Lower lobe of right lung (tissue), 2 donors: Measurements from ENCODE around the gene RGS10. TPM values are rescaled to one million over a fixed set of nuclear protein-coding genes. Genes with fewer than 3 reads are reported as not detected.
A peak's percentile ranks its signal among the peaks of the same experiment; 100 is the strongest.

Source experiments
- ATAC-seq, 2 donors: fragments of 200-7000 bp; cut with Tn5 transposase; one replicate each; pipeline ENCODE4 v1.9.1; 2020 to 2022; ENCODE audit warnings: mild to moderate bottlenecking in 2 of 2, moderate library complexity in 2 of 2
- DNase-seq: peaks from one replicate; pipeline ENCODE4 v3.0.0-alpha.2; 2020
- H3K27ac ChIP-seq: fragments of 200-600 bp; one replicate; pipeline ENCODE4 v1.8.0; 2022
- H3K27me3 ChIP-seq: fragments of 200-600 bp; one replicate; pipeline ENCODE4 v1.8.0; 2022; ENCODE audit warnings: low read depth
- H3K36me3 ChIP-seq: fragments of 200-600 bp; one replicate; pipeline ENCODE4 v1.8.0; 2022; ENCODE audit warnings: mild to moderate bottlenecking
- H3K4me1 ChIP-seq: fragments of 200-600 bp; one replicate; pipeline ENCODE4 v1.8.0; 2022
- H3K4me3 ChIP-seq: fragments of 200-600 bp; one replicate; pipeline ENCODE4 v1.8.0; 2022; ENCODE audit warnings: mild to moderate bottlenecking
- H3K9me3 ChIP-seq: fragments of 200-600 bp; one replicate; pipeline ENCODE4 v1.8.0; 2022
- intact Hi-C: fragments of 100-400 bp; cut with DNase I; formaldehyde crosslinking; loops from one replicate; pipeline ENCODE4 v1.11.0; 2022
- total RNA-seq: library from RNA; stranded (reverse); fragmentation: NEBNext Ultra II Directional; extraction: Animal tissue kit (Norgen Biotek cat#: 25700); gene quantifications from one replicate; pipeline ENCODE4 v1.2.1, GENCODE V29; 2021
- TF ChIP-seq, protein P1 (sequence below): fragments of 200-600 bp; IDR thresholded peaks from one replicate; pipeline ENCODE4 v1.8.0; 2022; ENCODE audit warnings: antibody characterized with exemption, mild to moderate bottlenecking
- donor health status: DM: no; HTN: yes; CAD: no; lungs with severe emphysema.

The RGS10 gene
- total RNA-seq, 1 donor from 2014 or later, result 47.3 TPM

DNA sequence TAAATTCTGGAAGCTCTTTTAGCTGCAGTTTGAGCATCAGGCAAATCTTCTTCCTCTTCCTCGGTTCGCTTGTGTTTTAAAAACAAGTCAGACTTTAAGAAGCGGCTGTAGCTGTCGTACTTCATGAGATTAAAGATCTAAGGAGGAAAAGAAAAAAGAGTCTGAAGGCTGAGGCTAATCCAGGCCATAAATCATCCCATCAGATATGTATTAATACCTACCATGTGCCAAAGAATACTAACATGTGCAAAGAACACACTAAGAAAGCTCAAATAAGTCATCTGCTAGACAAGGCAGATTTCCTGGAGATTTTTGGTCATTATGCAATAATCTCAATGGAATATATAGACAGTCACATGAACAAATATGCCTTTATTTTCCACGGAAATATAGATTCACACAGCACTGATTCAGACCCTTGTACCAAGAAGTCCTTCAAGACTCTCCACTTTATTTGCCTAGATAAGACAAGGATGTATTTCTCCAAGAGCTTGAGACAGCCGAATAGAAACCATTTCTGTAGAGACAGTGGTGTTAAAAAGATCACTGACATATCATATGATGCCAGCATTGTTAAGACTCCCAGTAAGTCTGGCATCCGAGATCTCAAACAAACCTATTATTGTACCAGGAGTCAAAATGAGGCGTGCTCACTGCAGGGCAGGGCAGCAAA lies 42.3 kb downstream of the RGS10 start:
- Histone ChIP-seq H3K36me3 (no peaks in the 10 kb centered on the region), H3K4me3 (no peak overlapping the region), H3K27me3 (peaks cover 5% of the 10 kb centered on the region), H3K9me3 (no peaks in the 10 kb centered on the region), H3K4me1 (peaks cover under 1% of the 10 kb centered on the region), H3K27ac (no peak overlapping the region)
- intact Hi-C loops, result no loop called here
- TF ChIP-seq, protein P1, sequence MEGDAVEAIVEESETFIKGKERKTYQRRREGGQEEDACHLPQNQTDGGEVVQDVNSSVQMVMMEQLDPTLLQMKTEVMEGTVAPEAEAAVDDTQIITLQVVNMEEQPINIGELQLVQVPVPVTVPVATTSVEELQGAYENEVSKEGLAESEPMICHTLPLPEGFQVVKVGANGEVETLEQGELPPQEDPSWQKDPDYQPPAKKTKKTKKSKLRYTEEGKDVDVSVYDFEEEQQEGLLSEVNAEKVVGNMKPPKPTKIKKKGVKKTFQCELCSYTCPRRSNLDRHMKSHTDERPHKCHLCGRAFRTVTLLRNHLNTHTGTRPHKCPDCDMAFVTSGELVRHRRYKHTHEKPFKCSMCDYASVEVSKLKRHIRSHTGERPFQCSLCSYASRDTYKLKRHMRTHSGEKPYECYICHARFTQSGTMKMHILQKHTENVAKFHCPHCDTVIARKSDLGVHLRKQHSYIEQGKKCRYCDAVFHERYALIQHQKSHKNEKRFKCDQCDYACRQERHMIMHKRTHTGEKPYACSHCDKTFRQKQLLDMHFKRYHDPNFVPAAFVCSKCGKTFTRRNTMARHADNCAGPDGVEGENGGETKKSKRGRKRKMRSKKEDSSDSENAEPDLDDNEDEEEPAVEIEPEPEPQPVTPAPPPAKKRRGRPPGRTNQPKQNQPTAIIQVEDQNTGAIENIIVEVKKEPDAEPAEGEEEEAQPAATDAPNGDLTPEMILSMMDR, result no peak
- DNase-seq (no peak), ATAC-seq (no peak)

DNA sequence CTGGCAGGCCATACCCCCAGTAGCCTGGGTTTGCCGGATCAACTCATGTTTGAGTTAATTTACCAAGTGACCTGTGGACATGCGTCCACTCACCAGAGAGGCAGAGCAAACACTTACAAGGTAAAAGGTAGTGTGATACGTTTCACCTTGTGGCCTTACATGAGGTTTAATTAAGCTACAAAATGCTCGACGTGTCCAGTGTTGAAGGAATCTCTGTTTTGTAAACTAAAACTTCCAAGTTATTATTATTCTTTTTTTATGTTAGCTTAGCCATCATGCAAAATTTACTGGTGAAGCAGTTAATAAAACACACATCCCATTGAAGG lies 42.9 kb downstream of the RGS10 start:
- H3K27ac ChIP-seq, result no peak overlapping the region
- H3K36me3 ChIP-seq, result no peaks in the 10 kb centered on the region
- TF ChIP-seq, protein P1, result no peak
- peaks cover 7% of the 10 kb centered on the region for H3K4me1 ChIP-seq
- no peak overlapping the region for H3K4me3 ChIP-seq
- no peaks in the 10 kb centered on the region for H3K9me3 ChIP-seq
- intact Hi-C loops, result no loop called here
- H3K27me3 ChIP-seq, result peaks cover 5% of the 10 kb centered on the region
- DNase-seq (no peak), ATAC-seq (no peak)

DNA sequence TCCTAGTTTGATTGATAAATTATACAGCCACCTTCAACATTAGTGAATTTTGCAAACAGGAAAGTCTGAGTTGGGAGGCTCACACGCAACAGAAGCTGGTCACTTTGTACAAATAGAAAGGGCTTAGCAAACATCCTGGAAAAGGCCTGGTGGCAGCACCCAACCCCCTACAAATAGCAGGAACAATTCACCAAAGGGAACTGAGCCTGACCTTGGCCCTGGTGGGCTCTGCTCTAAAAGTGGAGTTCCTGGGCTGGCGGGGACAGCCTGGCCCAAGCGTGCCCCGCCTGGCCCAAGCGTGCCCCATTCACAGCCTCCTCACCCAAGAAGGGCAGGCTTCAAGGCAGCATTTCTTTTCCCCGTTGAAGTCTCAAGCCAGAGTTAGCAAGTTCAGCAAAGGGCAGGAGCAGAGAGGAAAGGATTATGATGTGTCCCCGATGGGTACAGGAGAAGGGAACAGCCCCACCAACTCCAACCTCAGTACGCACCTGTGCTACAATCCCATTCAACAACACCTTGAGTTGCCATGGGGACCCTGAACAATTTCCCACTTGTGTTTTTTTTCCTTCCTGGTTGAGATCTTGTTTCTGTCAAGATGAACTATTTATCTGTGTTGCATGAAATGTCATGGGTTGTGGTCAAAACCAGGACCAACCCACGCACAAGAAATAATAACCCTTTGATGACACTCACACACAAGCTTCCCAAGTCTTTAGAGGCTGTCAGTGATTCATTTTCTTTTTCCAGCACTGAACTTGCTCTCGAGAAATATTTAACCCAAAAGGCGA lies 43.4 kb downstream of the RGS10 start:
- DNase-seq, result no peak
- H3K4me3 ChIP-seq, result no peak overlapping the region
- H3K27ac ChIP-seq, result no peak overlapping the region
- H3K27me3 ChIP-seq, result peaks cover 5% of the 10 kb centered on the region
- no peaks in the 10 kb centered on the region for H3K9me3 ChIP-seq
- TF ChIP-seq, protein P1, result no peak
- H3K4me1 ChIP-seq, result peaks cover 12% of the 10 kb centered on the region
- no peaks in the 10 kb centered on the region for H3K36me3 ChIP-seq
- no peak for ATAC-seq
- intact Hi-C loops, result no loop called here

DNA sequence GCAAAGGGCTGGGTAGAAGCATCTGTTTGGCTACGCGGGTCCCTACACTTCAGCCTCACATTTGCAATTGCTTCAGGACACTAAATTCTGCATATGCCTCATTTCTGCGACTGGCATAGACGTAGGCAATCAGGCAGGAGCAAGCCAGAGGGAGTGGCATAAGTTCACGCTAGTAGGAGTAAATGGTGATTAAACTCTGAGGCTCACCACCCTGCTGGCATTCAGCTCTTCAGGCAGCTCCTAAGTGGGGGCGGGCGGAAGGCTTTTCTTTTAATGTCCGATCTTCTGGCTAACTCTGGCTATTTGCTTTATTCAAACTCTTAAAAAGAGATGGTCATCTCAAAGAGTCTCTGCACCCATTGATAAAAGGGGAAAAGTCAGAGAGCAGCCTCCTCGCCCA lies 45.3 kb downstream of the RGS10 start:
- Histone ChIP-seq H3K27me3 (no peaks in the 10 kb centered on the region), H3K36me3 (no peaks in the 10 kb centered on the region), H3K4me1 (peaks cover 15% of the 10 kb centered on the region), H3K4me3 (no peak overlapping the region), H3K27ac (no peak overlapping the region), H3K9me3 (no peaks in the 10 kb centered on the region)
- DNase-seq (no peak), ATAC-seq (peak in 1 of 2 donors; percentile 29)
- TF ChIP-seq, protein P1, result no peak
- intact Hi-C loops, result no loop called here

DNA sequence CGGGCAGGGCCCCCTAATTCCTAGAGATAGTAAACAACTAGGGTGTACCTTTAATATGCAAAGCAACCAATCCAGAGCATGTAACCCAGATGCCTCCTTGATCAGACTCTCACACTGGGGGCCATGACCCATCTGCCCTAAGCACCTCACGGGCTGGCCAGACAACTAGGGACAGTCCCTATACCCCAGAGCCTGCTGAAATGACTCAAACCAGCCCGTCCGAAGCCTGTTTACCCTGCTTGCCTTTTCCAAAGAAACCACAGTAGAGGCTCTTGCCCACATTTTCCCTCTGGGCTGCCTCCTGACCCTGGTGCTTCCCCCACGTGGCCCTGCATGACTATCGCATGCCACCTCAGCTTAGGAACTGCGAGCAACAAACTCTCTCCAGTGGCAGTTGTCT lies 46.2 kb downstream of the RGS10 start:
- Histone ChIP-seq H3K27ac (no peak overlapping the region), H3K9me3 (no peaks in the 10 kb centered on the region), H3K36me3 (no peaks in the 10 kb centered on the region), H3K4me3 (no peak overlapping the region), H3K4me1 (peaks cover 15% of the 10 kb centered on the region), H3K27me3 (no peaks in the 10 kb centered on the region)
- intact Hi-C loops, result no loop called here
- no peak for ATAC-seq
- DNase-seq, result no peak
- TF ChIP-seq, protein P1, result no peak
